Panc1 (cell line): Measurements from ENCODE around the gene DCAF17. TPM values are rescaled to one million over a fixed set of nuclear protein-coding genes. Genes with fewer than 3 reads are reported as not detected.

Source experiments
- ATAC-seq: fragments of 200-7000 bp; cut with Tn5 transposase; 2 replicates; pipeline ENCODE4 v1.9.1; 2020; ENCODE audit warnings: mild to moderate bottlenecking, moderate library complexity
- BruUV-seq: library from RNA; stranded (reverse); fragments of 400-500 nt; replicated peaks from 2 replicates; lab custom pipeline; 2021; lab: Mats Ljungman, UMichigan
- CTCF ChIA-PET: fragments of 300-600 bp; sonication (Branson Sonifier 250); formaldehyde crosslinking; loops from one replicate; lab custom pipeline; 2022; ENCODE audit warnings: antibody characterized with exemption; lab: Charles Lee
- POLR2A ChIA-PET: fragments of 300-600 bp; sonication (Branson Sonifier 250); formaldehyde crosslinking; loops from one replicate; lab custom pipeline; 2022; ENCODE audit warnings: antibody characterized with exemption; lab: Charles Lee
- DNase-seq: peaks from one replicate; pipeline ENCODE4 v3.0.0-alpha.2; 2010; ENCODE audit warnings: low read depth, low spot score
- H3K27ac ChIP-seq: 2 replicates; pipeline ENCODE4 v1.5.1; 2011; ENCODE audit warnings: mild to moderate bottlenecking, low read length, inconsistent platforms
- H3K27me3 ChIP-seq: fragments of 200-500 bp; sonication (Bioruptor generic); 2 replicates; pipeline ENCODE4 v1.6.0; 2014; ENCODE audit warnings: low read length, inconsistent platforms; ENCODE audit not compliant: control insufficient read depth, insufficient read depth
- H3K36me3 ChIP-seq: fragments of 200-500 bp; sonication (Bioruptor generic); 2 replicates; pipeline ENCODE4 v1.5.1; 2014; ENCODE audit warnings: inconsistent platforms, mild to moderate bottlenecking, low read length, moderate library complexity; ENCODE audit not compliant: control insufficient read depth, insufficient read depth
- H3K4me1 ChIP-seq: 2 replicates; pipeline ENCODE4 v1.5.1; 2011; ENCODE audit warnings: inconsistent platforms, mild to moderate bottlenecking, low read length, moderate library complexity; ENCODE audit not compliant: control insufficient read depth, insufficient read depth
- H3K4me3 ChIP-seq, 2 experiments: 2 replicates each; pipeline ENCODE4 v1.5.1; 2011 to 2012; ENCODE audit warnings: low read depth in 2 of 2, low read length in 2 of 2, mild to moderate bottlenecking in 2 of 2, inconsistent platforms in 1 of 2, moderate library complexity in 1 of 2
- H3K9me3 ChIP-seq: fragments of 200-500 bp; sonication (Bioruptor generic); 2 replicates; pipeline ENCODE4 v1.5.1; 2014; ENCODE audit warnings: low read depth, mild to moderate bottlenecking, inconsistent platforms, low read length, moderate library complexity; ENCODE audit not compliant: control insufficient read depth, insufficient read depth
- CTCF ChIP-seq: fragments of 450-650 bp; IDR thresholded peaks from 2 replicates; pipeline ENCODE4 v1.5.1; 2017; ENCODE audit warnings: mild to moderate bottlenecking
- POLR2AphosphoS5 ChIP-seq: IDR thresholded peaks from 2 replicates; pipeline ENCODE4 v1.6.1; 2012; ENCODE audit warnings: mild to moderate bottlenecking, low read depth, low read length, moderate library complexity
- REST ChIP-seq, 2 experiments: IDR thresholded peaks; 2 replicates each; pipeline ENCODE4 v1.6.1; 2011 to 2012; ENCODE audit warnings: low read depth in 2 of 2, control low read depth in 1 of 2, low read length in 1 of 2, mild to moderate bottlenecking in 1 of 2, moderate library complexity in 1 of 2; ENCODE audit not compliant: insufficient read depth in 1 of 2
- SIN3A ChIP-seq: IDR thresholded peaks from 2 replicates; pipeline ENCODE4 v1.6.1; 2012; ENCODE audit warnings: low read depth, mild to moderate bottlenecking, low read length, moderate library complexity, borderline replicate concordance; ENCODE audit not compliant: insufficient read depth
- TCF7L2 ChIP-seq: IDR thresholded peaks from 2 replicates; pipeline ENCODE4 v1.6.1; 2011; ENCODE audit warnings: mild to moderate bottlenecking, low read depth, low read length, inconsistent platforms
- in situ Hi-C: cut with HindIII; loops from 2 replicates; pipeline ENCODE4 v1.10.0; 2016; ENCODE audit warnings: low sequenced_read_pairs, low pct_unique_long_range_greater_than_20kb
- intact Hi-C: fragments of 100-400 bp; cut with micrococcal nuclease; formaldehyde crosslinking; loops from one replicate; pipeline ENCODE4 v1.10.0; 2022; ENCODE audit not compliant: unreplicated experiment
- total RNA-seq: library from RNA; stranded (reverse); gene quantifications from one replicate; pipeline ENCODE4 v1.2.1, GENCODE V29; 2021; ENCODE audit not compliant: unreplicated experiment

DCAF17 gene
- total RNA-seq, 1 experiment from 2014 or later: 19.0 TPM

- no peak for DNase-seq
- TF ChIP-seq CTCF (no peak), SIN3A (no peak), REST (IDR thresholded peaks at IDR 0.05; ENCODE audit: insufficient read depth in 1 of 2, low read depth in 2 of 2, low read length in 1 of 2) (no peak), TCF7L2 (no peak), POLR2AphosphoS5 (no peak)
- ChIA-PET POLR2A (no interaction called here), CTCF (no interaction called here)
- Histone ChIP-seq H3K27me3 (peaks cover 35% of the 10 kb centered on the region), H3K4me1 (peaks cover 8% of the 10 kb centered on the region; the same call in 1 of the 2 replicates), H3K27ac (no peak overlapping the region), H3K4me3 (peak overlapping the region; percentile 54 to 63; a peak in 3 of 4 replicates), H3K9me3 (no peaks in the 10 kb centered on the region), H3K36me3 (no peaks in the 10 kb centered on the region)
- intact Hi-C loops: no loop called here
- in situ Hi-C loops: no loop called here
- no TSS peak for BruUV-seq
- ATAC-seq: no peak
Observed at GRCh38 chr2:171521361-171522051, 87.5 kb downstream of the DCAF17 start.

- H3K4me1 ChIP-seq: peaks cover 8% of the 10 kb centered on the region; the same call in 1 of the 2 replicates
- ChIA-PET POLR2A (no interaction called here), CTCF (no interaction called here)
- no peaks in the 10 kb centered on the region for H3K36me3 ChIP-seq
- H3K4me3 ChIP-seq: peak within 1 kb of the TSS; percentile 54 to 63
- DNase-seq (no peak), ATAC-seq (peak; percentile 61)
- TF ChIP-seq CTCF (no peak), SIN3A (no peak), TCF7L2 (no peak), POLR2AphosphoS5 (no peak), REST (IDR thresholded peaks at IDR 0.05; ENCODE audit: insufficient read depth in 1 of 2, low read depth in 2 of 2, low read length in 1 of 2) (no peak)
- H3K9me3 ChIP-seq: no peaks in the 10 kb centered on the region
- in situ Hi-C loops: no loop called here
- H3K27ac ChIP-seq: no peak within 1 kb of the TSS
- H3K27me3 ChIP-seq: peaks cover 42% of the 10 kb centered on the region
- intact Hi-C loops: no loop called here
- no TSS peak for BruUV-seq
Observed at GRCh38 chr2:171522052-171522787, 88.2 kb downstream of the DCAF17 start, which contains the start of gene CYBRD1. CYBRD1 (plus strand) TSS chr2:171522474; CDS start chr2:171522546, 72 bp downstream.
